HG03378 (cell line): ENCODE data around the gene MOGAT2.

ENCODE experiments used
- ATAC-seq: cut with Tn5 transposase; IDR thresholded peaks from one replicate; pipeline ENCODE4 v1.9.1; 2021; ENCODE audit warnings: mild to moderate bottlenecking, moderate library complexity; ENCODE audit not compliant: unreplicated experiment

The MOGAT2 gene

DNA sequence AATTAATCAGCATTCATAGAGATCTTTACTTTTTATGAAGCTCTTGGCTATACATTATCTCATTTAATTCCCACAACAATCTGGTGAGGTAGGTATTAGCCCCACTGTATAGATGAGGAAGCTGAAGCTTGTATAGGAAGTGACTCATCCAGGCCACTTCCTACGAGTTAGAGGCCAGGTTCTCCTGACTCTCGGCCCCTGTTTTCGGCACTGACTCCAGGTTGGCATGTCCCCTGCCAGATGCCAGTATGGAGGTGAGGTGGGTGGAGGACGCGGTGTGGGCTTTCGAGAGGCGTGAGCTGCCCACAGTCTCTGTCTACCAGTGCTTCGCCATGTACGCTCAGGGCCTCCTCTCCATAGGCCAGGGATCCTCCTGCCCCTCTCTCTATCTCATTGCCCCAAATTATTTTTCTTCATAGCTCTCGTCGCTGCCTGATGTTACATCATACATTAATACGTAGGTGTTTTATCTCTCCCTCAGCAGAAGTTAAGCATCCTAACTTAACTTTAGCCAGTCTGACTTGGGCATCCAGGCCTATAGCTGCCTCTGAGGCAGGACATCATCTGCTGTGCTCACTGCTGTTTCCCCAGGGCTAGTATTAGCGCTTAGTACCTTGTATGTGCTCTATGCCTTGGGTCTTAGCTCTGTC lies 59.9 kb downstream of the MOGAT2 start:
- ATAC-seq, result no peak

DNA sequence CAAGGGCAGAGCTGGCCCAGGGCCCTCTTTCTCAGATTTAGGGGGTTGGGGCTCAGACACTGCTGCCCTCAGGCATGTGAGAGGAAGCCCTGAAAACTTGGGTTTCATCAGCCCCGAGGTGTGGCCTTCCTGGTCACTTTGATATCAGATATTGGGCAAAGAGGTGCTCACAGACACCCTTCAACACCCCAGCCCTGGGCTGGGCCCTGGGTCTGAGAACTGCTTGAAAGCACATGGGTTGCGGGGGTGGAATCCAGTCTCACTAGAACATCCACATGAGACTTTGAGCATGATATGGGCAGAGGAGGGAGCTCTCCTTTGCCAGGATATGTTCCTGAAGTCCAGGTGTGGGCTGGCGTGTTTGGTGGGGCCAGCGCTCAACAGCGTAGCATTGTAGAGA lies 61.3 kb downstream of the MOGAT2 start:
- ATAC-seq, result no peak

DNA sequence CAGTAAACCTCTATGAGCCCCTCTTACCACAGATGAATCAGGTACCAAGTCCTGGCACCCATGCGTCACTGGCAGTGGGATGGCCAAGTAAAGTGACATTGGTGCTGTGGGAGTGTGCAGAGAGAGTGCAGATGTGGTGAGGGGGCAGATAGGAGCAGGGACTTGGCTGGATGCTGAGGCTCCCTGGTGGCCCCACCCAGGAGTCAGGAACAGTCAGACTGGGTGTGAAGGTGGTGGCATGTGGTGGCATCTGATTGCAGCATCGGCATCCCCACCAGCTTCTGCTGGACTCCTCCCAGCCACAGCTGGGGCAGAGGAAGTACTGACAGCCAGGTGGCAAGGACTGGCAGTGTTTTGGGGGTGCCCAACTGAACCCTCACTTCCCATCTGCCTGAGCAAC lies 62.3 kb downstream of the MOGAT2 start:
- ATAC-seq, result no peak

DNA sequence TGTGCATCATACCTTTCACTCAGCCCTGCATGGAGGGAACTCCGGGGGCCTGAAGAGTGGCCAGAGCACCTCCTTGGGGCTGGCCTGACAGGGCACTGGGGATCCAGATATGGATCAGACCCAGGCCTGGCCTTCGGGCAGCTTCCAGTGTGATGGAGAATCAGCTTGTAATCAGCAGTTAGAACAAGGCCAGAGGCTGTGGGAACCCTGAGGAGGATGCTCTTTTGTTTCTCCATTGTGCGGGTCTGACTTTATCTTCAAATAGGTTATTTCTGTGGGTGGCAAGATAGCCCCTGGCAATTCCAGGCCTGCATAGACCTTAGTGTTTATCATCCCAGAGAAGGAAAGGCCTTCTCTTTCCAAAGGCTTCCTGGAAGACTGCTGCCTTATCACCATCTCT lies 63.2 kb downstream of the MOGAT2 start:
- ATAC-seq, result no peak

DNA sequence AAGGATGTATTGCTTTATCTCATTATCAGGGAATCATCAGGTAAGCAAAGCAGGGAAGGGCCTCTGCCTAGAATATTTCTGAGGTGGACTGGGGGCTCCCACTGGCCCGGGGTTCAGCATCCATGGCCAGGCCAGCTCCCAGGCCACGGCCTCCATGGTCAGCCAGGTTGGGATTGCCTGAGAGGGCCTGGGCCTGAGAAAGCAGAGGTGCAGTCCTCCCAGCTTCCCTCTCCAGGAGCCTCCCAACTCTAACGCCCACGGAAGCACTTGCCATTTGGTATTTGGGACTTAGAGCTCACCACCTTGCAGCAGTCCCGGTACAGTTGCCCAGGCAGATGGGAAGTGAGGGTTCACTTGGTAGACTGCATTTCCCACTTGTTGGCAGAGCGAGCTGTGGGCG lies 63.7 kb downstream of the MOGAT2 start:
- ATAC-seq, result no peak

DNA sequence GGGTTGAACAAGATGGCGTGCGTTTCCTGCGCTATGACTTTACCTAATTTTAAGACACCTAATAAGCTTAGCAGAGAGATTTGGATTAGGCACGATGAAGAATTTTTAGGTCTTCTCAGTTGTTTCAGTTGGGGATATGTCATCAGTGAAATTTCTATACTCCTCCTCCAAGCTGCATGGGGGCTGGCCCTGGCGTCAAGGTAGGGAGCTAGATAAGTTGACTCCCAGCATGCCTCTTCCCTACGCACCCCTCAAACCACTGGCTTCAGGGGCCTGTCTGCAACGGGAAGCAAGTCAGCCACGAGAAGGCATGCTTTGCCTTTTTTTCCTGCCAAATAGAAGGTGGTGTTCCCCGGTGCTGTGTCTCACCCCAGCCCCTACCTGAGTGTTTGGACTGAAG lies 64.2 kb downstream of the MOGAT2 start:
- ATAC-seq, result no peak
